ENCODE results near the gene ZMIZ1.

Gene ZMIZ1

DNA sequence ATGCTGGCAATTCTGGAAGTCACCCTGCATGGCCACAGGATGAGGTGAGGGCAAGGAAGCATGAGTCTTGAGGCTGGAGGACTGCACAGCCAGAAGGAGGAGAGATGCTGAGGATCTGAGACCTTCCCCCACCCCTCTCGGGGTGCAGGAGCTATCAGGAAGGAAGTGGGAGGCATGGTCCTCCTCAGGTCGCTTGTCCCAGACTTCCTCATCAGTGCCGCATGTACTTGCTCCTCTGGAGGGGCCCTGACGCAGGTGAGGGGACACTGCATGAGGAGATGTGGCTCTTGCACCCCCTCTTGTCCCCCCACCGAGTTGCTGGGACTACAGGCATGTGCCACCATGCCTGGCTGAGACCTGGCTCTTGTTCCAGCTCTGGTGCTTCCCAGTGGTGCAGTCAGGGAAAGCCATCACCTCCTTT lies 5.7 kb upstream of the ZMIZ1 start:
- no peaks in the 10 kb centered on the region for H3K9me3 ChIP-seq
- TF ChIP-seq, protein P1, sequence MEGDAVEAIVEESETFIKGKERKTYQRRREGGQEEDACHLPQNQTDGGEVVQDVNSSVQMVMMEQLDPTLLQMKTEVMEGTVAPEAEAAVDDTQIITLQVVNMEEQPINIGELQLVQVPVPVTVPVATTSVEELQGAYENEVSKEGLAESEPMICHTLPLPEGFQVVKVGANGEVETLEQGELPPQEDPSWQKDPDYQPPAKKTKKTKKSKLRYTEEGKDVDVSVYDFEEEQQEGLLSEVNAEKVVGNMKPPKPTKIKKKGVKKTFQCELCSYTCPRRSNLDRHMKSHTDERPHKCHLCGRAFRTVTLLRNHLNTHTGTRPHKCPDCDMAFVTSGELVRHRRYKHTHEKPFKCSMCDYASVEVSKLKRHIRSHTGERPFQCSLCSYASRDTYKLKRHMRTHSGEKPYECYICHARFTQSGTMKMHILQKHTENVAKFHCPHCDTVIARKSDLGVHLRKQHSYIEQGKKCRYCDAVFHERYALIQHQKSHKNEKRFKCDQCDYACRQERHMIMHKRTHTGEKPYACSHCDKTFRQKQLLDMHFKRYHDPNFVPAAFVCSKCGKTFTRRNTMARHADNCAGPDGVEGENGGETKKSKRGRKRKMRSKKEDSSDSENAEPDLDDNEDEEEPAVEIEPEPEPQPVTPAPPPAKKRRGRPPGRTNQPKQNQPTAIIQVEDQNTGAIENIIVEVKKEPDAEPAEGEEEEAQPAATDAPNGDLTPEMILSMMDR (IDR thresholded peaks at IDR 0.05; ENCODE audit: low read depth, low read length): no peak
- DNase-seq: peak; percentile 0
- no peak overlapping the region for H3K4me3 ChIP-seq (ENCODE audit: low read depth, low read length)
- H3K4me1 ChIP-seq: peaks cover 6% of the 10 kb centered on the region
- no peaks in the 10 kb centered on the region for H3K27me3 ChIP-seq
- H3K36me3 ChIP-seq: no peaks in the 10 kb centered on the region

DNA sequence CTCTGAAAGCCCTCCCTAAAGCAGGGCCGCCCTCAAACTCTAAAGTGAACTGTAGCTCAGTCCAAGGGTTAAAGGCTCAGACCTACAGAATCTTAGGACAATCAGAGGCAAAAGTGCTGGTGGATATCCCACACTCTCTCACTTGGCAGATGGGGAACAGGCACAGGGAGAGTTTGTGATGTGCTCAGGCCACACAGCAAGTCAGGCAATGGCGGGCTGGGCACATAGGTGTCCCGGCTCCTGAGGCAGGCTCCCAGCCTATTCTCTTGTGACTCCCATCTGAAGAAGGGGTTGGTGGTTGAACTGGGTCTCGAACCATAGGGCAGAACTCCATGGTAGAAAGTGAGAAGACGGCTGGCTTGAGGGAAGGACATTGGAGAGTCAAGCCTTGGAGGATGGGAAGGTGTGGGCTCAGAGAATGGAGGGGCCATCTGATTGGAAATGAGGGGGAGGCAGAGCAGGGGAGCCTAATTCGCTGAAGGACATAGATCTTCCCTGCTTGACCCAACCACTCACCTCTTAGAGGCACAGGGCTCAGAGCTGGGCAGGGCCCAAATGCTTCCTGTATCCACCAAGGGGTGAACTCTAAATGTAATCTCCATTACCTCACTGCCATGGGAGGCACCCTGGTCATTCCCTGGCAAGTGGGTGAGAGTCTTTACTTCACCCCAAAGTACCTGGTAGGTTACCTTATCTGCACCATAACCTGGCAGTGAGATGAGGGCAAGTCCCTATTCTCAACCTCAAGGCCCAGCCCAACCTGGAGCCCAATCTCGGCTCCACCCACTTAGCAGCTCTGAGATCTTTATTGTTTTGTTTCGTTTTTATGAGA lies 4.9 kb upstream of the ZMIZ1 start:
- H3K27me3 ChIP-seq: no peaks in the 10 kb centered on the region
- DNase-seq: no peak
- H3K4me1 ChIP-seq: peaks cover 6% of the 10 kb centered on the region
- H3K4me3 ChIP-seq (ENCODE audit: low read depth, low read length): no peak overlapping the region
- no peaks in the 10 kb centered on the region for H3K36me3 ChIP-seq
- no peaks in the 10 kb centered on the region for H3K9me3 ChIP-seq
- TF ChIP-seq, protein P1 (IDR thresholded peaks at IDR 0.05; ENCODE audit: low read depth, low read length): no peak

DNA sequence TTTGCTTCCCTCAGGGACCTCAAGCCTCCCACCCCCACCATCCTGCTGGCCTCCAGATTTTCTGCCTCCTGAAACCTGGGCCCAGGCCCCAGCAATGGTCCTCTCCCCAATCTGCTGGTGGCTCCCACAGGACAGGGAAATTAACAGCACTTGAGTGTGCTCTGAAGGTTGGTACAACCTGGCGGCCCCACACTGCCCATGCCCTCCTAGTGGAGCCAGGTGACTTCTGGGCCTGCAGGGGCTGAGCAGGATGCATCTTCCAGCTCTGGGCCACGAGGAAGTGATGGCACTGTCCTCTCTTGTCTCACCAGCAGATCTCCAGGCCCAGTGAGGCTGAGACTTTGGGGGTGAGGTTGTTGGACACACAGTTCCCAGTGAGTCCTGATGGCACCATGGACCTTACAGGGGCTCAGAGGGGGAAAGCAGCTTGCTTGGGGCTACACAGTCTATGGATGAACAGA lies 3.6 kb upstream of the ZMIZ1 start:
- TF ChIP-seq, protein P1 (IDR thresholded peaks at IDR 0.05; ENCODE audit: low read depth, low read length): no peak
- DNase-seq: no peak
- no peaks in the 10 kb centered on the region for H3K9me3 ChIP-seq
- no peaks in the 10 kb centered on the region for H3K36me3 ChIP-seq
- H3K4me1 ChIP-seq: no peaks in the 10 kb centered on the region; the same call in 1 of the 2 replicates
- no peak overlapping the region for H3K4me3 ChIP-seq (ENCODE audit: low read depth, low read length)
- no peaks in the 10 kb centered on the region for H3K27me3 ChIP-seq

DNA sequence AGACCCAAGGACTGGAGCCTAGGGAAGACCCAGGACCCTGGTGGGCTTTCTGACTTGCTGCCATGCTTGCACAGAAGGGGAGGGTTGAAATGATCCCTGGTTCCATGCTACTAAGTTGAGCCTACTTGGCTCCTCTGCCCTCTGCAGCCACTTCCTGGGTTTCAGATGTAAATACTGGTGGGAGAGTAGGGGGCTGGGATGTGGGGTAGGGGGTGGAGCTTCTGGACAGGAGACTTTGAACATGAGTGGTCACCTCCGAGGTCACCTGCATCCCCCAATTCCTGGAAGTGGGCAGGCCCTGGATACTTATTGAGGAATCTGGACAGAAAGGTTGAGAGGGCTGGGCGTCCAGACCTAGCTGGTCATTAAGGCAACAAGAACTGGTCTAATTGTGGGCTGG lies 2.9 kb upstream of the ZMIZ1 start:
- no peak for DNase-seq
- TF ChIP-seq, protein P1 (IDR thresholded peaks at IDR 0.05; ENCODE audit: low read depth, low read length): no peak
- H3K27me3 ChIP-seq: no peaks in the 10 kb centered on the region
- no peaks in the 10 kb centered on the region for H3K36me3 ChIP-seq
- no peak overlapping the region for H3K4me3 ChIP-seq (ENCODE audit: low read depth, low read length)
- no peaks in the 10 kb centered on the region; the same call in 1 of the 2 replicates for H3K4me1 ChIP-seq
- H3K9me3 ChIP-seq: no peaks in the 10 kb centered on the region

DNA sequence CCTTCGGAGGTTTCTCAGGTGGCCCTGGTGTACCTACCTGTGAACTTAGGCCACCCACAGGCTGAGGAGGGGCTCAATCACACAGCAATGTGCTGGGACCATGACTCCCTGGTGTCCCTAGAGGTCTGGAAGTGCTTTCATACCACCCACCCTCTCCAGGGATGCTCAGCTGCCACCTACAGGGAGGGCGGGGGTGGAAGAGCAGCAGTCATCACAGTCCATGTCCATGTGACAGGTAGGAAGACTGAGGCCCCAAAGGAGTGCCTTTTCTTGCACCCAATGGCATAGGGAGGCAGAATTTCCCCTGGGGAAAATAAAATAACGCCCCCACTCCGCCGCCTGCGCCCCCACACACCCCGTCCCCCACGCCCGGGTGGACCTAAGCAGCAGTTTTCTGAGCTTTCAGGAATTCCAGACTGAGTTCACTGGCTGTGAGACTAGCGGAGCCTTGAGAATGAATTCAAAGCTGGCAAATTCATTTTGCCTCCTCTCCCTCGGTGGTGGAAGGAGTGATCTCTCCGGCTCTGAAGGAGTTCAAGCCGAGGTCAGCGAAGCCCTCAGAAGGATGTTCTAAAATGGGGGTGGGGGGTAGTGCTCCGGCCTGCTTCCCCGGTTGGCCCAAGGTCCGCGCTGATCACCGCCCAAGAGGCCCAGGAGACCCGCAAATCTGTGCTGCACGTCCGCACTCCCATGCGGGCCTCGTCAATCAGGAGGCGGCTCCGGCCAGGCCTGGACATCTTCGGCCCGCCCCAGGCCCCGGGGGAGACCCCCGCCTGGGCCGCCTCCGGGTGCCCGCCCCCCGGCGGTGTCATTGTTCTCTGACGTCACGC lies 2.1 kb upstream of the ZMIZ1 start:
- TF ChIP-seq, protein P1 (IDR thresholded peaks at IDR 0.05; ENCODE audit: low read depth, low read length): peak; percentile 66
- Histone ChIP-seq H3K27me3 (no peaks in the 10 kb centered on the region), H3K4me3 (ENCODE audit: low read depth, low read length) (peak overlapping the region; percentile 44), H3K4me1 (no peaks in the 10 kb centered on the region; the same call in 1 of the 2 replicates), H3K9me3 (no peaks in the 10 kb centered on the region), H3K36me3 (no peaks in the 10 kb centered on the region)
- DNase-seq: peak; percentile 69
